Kidney (tissue), 14 donors: ENCODE data around the gene PUS7L. TPM values are rescaled to one million over a fixed set of nuclear protein-coding genes. Genes with fewer than 3 reads are reported as not detected.

Experiments used
- DNase-seq, 5 donors: peaks; one replicate each; pipeline ENCODE4 v3.0.0-alpha.2; 2013 to 2020
- FAIRE-seq: peaks from 2 replicates; lab custom pipeline; 2012; peaks lifted over from hg19 to GRCh38; lab: Jason Lieb, UNC
- H3K27ac ChIP-seq, 2 donors: one replicate each; pipeline ENCODE4 v1.7.0; 2013; ENCODE audit warnings: low read depth in 2 of 2, low read length in 2 of 2, inconsistent platforms in 1 of 2
- H3K27me3 ChIP-seq: one replicate; pipeline ENCODE4 v1.7.1; 2013; ENCODE audit warnings: low read length, inconsistent platforms; ENCODE audit not compliant: control insufficient read depth, insufficient read depth
- H3K36me3 ChIP-seq, 3 donors: one replicate each; pipeline versions ENCODE4 v1.7.0 to v1.7.1; 2013; ENCODE audit warnings: low read length in 3 of 3, control low read depth in 1 of 3, inconsistent platforms in 1 of 3; ENCODE audit not compliant: insufficient read depth in 3 of 3, control insufficient read depth in 2 of 3
- H3K4me1 ChIP-seq, 3 donors: one replicate each; pipeline versions ENCODE4 v1.7.0 to v1.7.1; 2013; ENCODE audit warnings: low read length in 3 of 3, inconsistent platforms in 1 of 3, low read depth in 1 of 3; ENCODE audit not compliant: control insufficient read depth in 2 of 3, insufficient read depth in 2 of 3
- H3K4me3 ChIP-seq, 3 donors: one replicate each; pipeline versions ENCODE4 v1.7.0 to v1.8.1; 2013; ENCODE audit warnings: low read length in 3 of 3, control low read depth in 1 of 3, inconsistent platforms in 1 of 3
- H3K9ac ChIP-seq, 3 donors: one replicate each; pipeline versions ENCODE4 v1.7.0 to v1.7.1; 2013; ENCODE audit warnings: low read length in 3 of 3, control low read depth in 1 of 3, inconsistent platforms in 1 of 3
- H3K9me3 ChIP-seq, 3 donors: one replicate each; pipeline versions ENCODE4 v1.7.0 to v1.7.1; 2013; ENCODE audit warnings: low read length in 3 of 3, control low read depth in 1 of 3, inconsistent platforms in 1 of 3; ENCODE audit not compliant: control insufficient read depth in 2 of 3, insufficient read depth in 1 of 3
- intact Hi-C: fragments of 100-400 bp; cut with DNase I; formaldehyde crosslinking; loops from one replicate; pipeline ENCODE4 v1.11.1; 2022
- polyA plus RNA-seq: library from polyadenylated mRNA; stranded (reverse); fragments of 350-450 nt; fragmentation: Illumina TruSeq; extraction: RNeasy Lipid Tissue Mini Kit (QIAGEN cat#74804); gene quantifications from one replicate; pipeline ENCODE4 v1.2.3, GENCODE V29; 2014; ENCODE audit warnings: low read depth, low replicate concordance; ENCODE audit not compliant: insufficient read depth
- total RNA-seq: library from RNA; stranded (reverse); fragmentation: NEBNext Ultra II Directional; extraction: Animal tissue kit (Norgen Biotek cat#: 25700); gene quantifications from one replicate; pipeline ENCODE4 v1.2.1, GENCODE V29; 2021
- TF ChIP-seq, protein P1 (sequence below): IDR thresholded peaks from 3 replicates; pipeline ENCODE4 v1.5.1; 2012; ENCODE audit warnings: mild to moderate bottlenecking, moderate library complexity, borderline replicate concordance; ENCODE audit not compliant: insufficient read depth; ENCODE audit errors: extremely low read depth
- donor health status: control.
- donor health status: control.
- donor health status: control.
- donor health status: control.
- donor health status: control.
- donor health status: DM: yes; HTN: yes; CAD: no.
- donor health status: Normal renal cell carcinoma (clear cell type).

Gene PUS7L
- total and polyA plus RNA-seq, 2 donors from 2014 or later: 1.8 to 14.5 TPM

- Histone ChIP-seq H3K9ac (no peak overlapping the region), H3K27ac (no peak overlapping the region), H3K27me3 (no peaks in the 10 kb centered on the region), H3K9me3 (no peaks in the 10 kb centered on the region), H3K4me1 (no peaks in the 10 kb centered on the region), H3K4me3 (no peak overlapping the region), H3K36me3 (no peaks in the 10 kb centered on the region)
- no peak for FAIRE-seq
- intact Hi-C loops: no loop called here
- DNase-seq: no peak
- TF ChIP-seq, protein P1, sequence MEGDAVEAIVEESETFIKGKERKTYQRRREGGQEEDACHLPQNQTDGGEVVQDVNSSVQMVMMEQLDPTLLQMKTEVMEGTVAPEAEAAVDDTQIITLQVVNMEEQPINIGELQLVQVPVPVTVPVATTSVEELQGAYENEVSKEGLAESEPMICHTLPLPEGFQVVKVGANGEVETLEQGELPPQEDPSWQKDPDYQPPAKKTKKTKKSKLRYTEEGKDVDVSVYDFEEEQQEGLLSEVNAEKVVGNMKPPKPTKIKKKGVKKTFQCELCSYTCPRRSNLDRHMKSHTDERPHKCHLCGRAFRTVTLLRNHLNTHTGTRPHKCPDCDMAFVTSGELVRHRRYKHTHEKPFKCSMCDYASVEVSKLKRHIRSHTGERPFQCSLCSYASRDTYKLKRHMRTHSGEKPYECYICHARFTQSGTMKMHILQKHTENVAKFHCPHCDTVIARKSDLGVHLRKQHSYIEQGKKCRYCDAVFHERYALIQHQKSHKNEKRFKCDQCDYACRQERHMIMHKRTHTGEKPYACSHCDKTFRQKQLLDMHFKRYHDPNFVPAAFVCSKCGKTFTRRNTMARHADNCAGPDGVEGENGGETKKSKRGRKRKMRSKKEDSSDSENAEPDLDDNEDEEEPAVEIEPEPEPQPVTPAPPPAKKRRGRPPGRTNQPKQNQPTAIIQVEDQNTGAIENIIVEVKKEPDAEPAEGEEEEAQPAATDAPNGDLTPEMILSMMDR: peak; percentile 32
Observed at GRCh38 chr12:43676183-43676813, 82.3 kb downstream of the PUS7L start.

- TF ChIP-seq, protein P1: no peak
- H3K4me1 ChIP-seq: no peaks in the 10 kb centered on the region
- H3K4me3 ChIP-seq: no peak overlapping the region
- no peaks in the 10 kb centered on the region for H3K36me3 ChIP-seq
- H3K9me3 ChIP-seq: no peaks in the 10 kb centered on the region
- DNase-seq (no peak), FAIRE-seq (no peak)
- H3K27ac ChIP-seq: no peak overlapping the region
- intact Hi-C loops: no loop called here
- no peak overlapping the region for H3K9ac ChIP-seq
- H3K27me3 ChIP-seq: no peaks in the 10 kb centered on the region
Observed at GRCh38 chr12:43675048-43675904, 83.3 kb downstream of the PUS7L start.

DNA sequence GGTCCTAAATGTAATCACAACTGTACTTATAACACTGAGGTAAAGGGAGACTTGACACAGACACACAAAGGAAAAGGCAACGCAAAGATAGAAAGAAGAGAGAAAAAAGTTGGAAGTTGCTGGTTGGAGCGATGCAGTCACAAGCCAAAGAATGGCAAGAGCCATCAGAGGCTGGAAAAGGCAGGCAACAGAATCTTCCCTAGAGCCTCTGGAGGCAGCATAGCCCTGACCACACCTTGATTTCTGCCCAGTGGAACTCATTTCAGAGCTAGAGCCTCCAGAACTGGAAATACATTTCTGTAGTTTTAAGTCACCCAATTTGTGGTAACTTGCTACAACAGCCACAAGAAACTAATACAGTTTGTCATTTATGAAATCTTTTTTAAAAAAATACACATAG is 89.2 kb downstream of the PUS7L start:
- FAIRE-seq: no peak

More for the DNA sequence above, 89.2 kb downstream of the PUS7L start:
- Histone ChIP-seq H3K9me3 (no peaks in the 10 kb centered on the region), H3K9ac (no peak overlapping the region), H3K36me3 (no peaks in the 10 kb centered on the region), H3K4me3 (no peak overlapping the region), H3K4me1 (no peaks in the 10 kb centered on the region), H3K27ac (no peak overlapping the region), H3K27me3 (no peaks in the 10 kb centered on the region)
- intact Hi-C loops: no loop called here
- TF ChIP-seq, protein P1: no peak
- DNase-seq: no peak

Other genes starting within 250 kb of the PUS7L start
- gene ADAMTS20, start 206.6 kb downstream of the PUS7L start, total RNA-seq: not detected
- not detected for gene ADAMTS20, start 206.6 kb downstream of the PUS7L start, polyA plus RNA-seq
- gene IRAK4, start 161 bp upstream of the PUS7L start, total RNA-seq: 29.7 TPM
- gene IRAK4, start 161 bp upstream of the PUS7L start, polyA plus RNA-seq: 10.1 TPM
- gene TWF1, start 47.5 kb upstream of the PUS7L start, total RNA-seq: 75.0 TPM
- gene TWF1, start 47.5 kb upstream of the PUS7L start, polyA plus RNA-seq: 41.0 TPM
- 6.0 TPM for gene TMEM117, start 77.3 kb upstream of the PUS7L start, total RNA-seq
- gene TMEM117, start 77.3 kb upstream of the PUS7L start, polyA plus RNA-seq: 5.9 TPM